GM18499 (cell line): ENCODE data around the gene FAM181A.

ENCODE experiments used
- ATAC-seq: cut with Tn5 transposase; IDR thresholded peaks from one replicate; pipeline ENCODE4 v1.9.1; 2021; ENCODE audit warnings: moderate number of reproducible peaks; ENCODE audit not compliant: insufficient read depth, unreplicated experiment

The FAM181A gene

DNA sequence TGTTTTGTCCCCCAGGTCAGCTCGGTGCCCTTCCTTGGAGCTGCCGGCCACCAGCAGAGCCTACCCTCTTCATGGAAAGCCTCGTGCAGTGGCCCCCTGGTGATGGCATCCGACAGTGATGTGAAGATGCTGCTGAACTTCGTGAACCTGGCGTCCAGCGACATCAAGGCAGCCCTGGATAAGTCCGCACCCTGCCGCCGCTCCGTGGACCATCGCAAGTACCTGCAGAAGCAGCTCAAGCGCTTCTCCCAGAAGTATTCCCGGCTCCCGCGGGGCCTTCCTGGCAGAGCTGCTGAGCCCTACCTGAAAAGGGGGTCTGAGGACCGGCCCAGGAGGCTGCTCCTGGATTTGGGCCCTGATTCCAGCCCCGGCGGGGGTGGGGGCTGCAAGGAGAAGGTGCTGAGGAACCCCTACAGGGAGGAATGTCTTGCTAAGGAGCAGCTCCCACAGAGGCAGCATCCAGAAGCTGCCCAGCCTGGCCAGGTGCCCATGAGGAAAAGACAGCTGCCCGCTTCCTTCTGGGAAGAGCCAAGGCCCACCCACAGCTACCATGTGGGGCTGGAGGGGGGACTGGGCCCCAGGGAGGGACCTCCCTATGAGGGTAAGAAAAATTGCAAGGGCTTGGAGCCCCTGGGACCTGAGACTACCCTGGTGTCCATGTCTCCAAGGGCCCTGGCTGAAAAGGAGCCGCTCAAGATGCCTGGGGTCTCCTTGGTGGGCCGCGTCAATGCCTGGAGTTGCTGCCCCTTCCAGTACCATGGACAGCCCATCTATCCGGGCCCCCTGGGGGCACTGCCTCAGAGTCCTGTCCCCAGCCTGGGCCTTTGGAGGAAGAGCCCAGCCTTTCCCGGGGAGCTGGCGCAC is 1.3 kb downstream of the FAM181A start:
- ATAC-seq = no peak

DNA sequence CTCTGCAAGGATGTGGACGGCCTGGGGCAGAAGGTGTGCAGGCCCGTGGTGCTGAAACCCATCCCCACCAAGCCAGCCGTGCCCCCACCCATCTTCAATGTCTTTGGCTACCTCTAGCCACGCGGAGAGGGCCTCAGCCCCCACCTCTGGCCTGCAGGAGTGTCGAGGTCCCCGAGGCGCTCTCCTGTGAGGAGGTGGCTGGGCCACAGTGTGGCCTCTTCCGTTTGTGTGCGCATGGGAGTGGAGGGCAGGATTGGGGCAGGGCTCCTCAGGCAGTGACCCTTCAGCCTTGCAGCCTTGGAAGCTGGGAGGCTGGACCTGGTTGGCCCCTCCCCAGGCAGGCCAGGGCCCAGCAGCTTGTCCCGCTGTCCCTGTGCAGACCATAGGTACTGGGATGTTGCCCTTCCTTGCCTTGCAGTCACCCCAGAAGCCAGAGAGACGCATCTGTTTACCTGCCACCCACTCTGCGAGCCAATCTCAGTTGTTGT is 1.9 kb downstream of the FAM181A start:
- no peak for ATAC-seq

DNA sequence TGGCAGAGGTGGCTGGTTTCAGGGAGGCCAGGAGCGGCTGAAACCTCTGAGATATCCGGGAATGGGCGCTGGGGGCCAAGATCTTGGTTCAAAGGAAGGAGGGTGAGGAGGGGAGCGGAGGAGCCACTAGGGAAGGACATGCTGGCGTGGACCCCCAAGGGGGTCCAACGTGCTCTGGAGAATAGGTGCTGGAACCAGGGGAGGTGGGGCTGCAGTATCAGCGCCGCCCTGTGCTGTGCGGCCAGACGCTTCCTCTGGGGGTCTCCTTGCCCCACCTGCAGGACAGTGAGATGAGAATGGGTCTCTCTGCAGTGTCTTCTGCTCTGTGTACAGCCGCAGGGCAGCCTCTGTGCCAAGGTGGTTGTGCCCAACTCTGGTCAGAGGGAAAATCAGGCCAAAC is 2.5 kb downstream of the FAM181A start:
- no peak for ATAC-seq

DNA sequence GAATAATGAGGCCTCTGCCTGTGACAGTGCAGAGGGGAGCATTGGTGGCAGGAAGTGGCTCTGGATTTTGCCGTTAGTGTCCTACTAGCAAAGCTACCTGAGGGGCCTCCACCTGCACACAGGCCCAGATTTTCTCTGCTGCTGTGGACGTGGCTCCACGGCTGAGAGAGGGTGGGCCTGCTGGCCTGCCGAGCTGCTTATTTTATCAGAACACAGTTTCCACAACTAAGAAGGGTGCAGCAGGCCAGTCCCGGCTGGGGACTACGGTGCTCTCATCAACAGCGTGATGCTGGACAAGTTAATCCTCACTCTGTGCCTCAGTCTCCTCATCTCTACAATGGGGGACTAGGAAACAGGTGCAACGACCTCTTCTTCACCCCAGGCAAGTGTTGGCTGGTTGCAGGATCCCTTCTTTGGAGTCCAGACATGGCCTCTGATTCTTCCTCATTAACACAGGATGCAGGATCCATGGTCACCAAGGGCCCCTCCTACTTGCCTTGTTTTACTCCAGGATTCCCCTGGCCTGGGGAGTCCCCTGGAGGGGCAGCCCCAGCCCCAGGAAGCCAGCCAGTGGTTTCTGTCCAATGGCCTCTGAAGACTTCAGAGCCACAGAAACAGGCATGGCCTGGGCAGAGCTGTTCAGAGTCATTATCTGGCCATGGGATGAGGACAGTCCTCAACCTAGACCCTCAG is 3.3 kb downstream of the FAM181A start:
- no peak for ATAC-seq

DNA sequence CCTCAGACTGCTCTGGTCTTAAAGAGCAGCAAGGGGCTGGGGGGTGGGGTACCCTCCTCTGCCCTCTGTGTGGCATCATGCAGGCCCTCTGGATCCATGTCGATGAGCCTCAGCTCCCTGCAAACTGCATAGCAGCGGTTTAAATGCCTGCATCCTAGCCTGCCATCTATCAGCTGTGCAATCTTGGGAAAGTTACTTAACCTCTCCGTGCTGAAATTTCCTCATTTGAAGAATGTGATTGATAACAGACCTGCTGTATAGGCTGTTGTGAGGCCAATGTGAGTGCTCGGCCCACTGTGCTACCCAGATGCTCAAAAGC is 3.8 kb downstream of the FAM181A start:
- ATAC-seq = no peak

DNA sequence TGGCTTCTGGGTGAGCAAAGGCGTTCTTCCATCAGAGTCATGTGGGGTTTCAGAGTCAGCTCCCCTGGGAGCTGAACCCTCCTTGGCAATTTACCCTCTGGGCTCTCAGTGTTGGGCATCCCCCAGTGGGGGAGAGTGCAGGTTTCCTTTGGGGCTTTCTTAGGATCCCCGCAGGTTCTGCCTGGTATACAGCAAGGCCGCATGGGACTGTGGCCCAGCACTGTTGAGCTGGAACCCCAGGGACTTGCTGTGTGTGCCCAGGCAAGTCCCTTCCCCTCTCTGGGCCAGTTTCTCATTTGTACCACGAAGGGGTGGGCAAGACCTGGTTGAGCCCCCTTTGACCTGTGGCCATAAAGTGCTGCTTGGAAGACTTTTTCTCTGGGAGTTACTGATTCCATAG is 5.5 kb downstream of the FAM181A start:
- ATAC-seq = no peak

DNA sequence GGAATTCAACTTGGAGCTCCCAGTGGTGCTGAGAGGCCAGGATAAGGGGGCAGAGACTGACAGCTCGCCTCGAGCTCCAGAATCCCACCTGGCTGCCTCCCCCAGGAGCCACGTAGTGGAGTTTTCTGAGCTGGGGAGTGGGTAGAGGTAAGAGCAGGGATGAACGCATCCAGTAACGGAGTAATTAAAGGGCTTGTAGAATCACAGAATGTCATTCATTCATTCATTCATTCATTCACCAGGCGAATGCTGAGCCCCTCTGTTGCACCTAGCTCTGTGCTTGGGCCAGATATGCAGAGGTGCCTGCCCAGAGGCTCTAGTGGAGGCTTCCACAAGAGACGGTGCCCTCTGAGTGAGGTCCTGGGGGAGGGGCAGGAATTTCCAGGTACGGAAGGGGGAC is 8.1 kb downstream of the FAM181A start:
- ATAC-seq = no peak

DNA sequence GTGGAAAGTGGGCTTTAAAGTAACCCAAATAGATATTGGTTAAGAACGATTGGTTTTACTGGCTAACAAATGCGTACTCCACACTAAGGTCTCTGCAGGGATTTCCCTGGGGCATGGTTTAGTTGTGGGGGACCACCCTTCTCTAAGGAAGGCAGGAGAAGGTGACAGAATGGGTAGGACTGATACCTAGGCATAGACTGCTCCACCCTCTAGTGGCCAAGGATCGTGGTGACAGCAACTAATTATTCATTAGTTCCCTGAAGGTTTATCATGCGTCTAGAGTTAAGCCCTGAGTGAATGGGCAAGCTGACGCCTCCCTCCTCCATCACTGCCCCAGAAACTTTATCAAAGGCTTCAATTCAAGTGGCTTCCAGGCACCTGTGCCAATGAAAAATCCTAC is 9.1 kb downstream of the FAM181A start:
- no peak for ATAC-seq

DNA sequence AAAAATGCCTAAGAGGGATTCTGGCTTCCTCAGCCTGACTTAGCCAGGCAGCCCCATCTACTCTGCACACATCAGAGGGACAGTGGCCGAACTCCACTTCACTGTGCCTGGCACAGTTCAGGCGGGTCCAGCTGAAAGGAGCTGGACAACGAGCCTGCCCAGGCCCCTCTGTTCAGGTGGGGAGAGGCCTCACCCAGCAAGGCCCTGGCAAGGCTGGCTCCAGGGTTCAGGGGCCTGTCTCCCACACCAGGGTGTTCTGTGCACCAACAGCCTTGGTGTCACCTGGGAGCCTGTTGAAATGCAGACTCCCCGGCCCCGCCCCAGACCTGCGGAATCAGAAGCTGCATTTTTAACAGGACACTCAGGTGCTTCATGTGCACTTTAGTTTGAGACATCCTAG is 9.8 kb downstream of the FAM181A start:
- ATAC-seq = no peak

DNA sequence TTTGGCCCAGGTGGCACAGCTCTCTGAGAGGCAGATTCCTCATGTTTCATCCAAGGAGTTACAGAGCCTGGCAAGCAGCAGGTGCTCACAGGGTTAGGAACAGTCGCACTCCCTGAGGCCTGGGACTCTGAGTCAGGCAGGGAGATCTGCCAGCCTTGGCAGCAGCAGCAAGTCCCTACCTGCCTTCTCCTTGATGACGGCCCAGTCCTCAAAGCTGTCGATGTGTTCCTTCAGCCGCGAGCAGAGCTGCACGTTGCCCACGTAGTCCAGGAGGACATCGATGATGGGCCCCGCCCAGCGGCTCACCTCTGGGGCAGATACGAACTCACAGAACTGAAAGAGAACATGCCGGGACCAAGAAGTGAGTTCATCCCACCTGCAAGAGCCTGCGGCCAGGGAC is 10.4 kb downstream of the FAM181A start:
- ATAC-seq = no peak

DNA sequence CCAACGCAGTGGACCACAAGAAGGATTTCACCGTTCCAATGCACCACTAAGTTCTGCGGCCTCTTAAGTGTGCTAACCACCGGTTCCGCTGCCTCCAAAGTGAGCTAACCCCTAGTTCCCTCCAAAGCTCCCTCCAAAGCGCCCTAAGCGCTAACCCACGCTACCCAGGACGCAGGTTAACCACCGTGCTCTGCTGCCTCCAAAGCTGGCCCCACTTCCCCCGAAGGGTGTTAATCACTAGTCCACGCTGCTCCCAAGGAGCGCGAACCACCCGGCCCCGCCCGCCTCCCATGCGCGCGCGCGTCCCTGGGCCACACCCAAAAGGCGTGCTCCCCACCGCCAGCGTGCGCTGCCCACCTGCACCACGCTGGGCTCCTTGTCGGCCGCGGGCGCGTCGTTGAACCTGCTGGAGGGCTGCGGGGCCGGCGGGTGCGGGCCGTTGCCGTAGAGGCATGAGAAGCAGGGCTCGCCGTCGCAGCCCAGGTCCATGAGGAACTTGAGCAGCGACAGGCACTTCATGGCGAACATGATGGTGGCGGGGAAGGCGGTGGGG is 11.7 kb downstream of the FAM181A start:
- ATAC-seq = no peak

DNA sequence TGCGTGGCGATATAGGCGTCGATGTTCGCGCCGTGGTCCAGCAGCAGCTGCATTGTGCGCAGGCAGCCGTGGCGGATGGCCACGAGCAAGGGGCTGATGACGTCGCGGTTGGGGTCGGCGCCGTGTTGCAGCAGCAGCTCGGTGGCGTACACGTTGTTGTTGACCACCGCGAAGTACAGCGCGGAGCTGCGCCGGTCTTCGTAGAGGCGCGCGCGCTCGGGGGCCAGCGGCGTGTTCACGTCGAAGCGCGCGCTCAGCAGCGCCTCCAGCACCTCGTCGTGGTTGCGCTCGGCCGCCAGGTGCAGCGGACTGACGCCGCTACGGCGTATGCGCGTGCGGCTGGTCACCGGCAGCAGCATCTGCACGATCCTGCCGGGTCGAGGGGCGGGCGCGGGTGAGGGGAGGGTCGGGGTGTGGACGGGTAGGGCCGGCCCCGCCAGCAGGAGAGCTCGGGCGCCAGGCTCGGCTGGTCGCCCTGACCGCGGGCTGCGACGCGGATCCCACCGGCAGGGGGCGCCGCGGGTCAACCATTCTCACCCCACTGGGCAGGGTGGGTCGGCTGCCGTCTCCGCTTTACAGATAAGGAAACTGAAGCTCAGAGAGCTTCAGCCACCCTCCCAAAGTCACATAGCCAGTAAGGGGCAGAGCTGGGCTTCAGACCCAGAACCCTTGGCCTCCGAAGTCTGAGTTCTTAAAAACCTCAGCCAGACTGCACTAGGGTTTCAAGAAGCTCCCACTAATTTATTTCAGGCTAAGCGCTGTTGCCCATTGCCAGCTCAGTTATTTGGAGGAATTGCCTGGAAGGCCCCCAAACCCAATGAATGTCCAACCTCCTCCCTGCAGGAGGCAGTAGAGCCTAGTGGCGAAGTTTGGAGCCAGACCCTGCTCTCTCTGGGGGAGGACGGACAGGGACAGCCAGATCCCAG is 12.4 kb downstream of the FAM181A start:
- peak; percentile 80 for ATAC-seq

DNA sequence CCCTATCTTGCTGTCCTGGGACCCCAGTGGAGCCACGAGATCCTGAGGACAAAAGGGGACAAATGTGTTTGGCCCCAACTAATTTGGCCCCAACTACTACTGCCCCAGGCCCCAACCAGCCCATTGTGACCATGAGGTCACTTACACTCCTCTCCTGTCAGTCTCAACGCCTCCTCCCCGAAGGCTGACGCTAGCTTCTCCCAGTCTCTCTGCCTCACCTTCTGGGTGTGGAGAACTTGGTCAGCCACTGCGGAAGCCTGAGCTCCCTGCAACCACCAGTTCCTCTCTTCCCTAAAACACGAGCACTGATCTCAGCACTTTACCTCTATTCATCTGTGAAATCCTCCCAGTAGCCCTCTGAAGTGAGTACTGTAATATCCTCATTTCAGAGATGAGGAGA is 13.3 kb downstream of the FAM181A start:
- no peak for ATAC-seq

DNA sequence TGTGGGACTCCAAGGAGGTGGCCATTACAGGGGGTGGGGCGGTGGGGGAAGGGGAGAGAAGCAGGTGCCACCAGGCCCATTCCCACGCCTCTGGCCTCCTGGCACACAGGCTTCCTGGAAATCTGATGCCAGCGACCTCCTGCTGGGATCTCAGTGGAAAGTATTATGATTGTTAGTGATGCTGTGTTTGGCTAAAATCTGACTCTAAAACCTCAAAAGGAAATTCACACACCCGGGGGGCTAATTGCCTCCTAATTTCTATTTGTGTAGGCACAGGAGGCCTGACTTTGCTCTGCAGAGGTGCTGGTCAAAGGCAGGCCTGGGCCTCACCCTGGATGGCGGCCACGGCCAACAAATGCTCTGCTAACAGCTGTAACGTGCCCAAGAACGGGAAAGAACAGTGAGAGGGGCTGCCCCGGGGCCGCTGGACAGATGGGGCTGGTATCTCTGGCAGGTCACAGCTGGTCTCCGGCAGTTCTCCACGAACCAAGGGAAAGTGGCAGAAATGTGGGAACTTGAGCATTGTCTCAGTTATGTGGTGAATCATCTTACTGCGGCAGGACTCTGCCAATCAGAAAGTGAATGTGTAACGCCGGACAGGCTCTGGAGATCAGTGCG is 14.3 kb downstream of the FAM181A start:
- ATAC-seq = no peak

DNA sequence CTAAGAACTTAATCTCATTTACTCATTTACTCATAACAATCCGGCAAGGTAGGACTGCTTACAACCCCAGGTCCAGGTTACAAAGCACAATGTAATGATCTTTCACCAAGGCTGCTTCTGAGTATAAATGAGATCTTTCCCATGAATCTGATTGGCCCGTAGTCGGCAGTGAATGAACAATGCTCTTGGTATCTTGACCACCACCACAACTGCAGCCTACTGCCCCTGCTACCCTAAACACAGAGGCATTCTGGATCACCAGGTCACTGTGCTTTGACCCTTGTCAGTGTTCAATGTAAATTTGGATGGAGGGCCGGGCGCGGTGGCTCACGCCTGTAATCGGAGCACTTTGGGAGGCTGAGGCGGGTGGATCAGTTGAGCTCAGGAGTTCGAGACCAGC is 15.9 kb downstream of the FAM181A start:
- ATAC-seq = no peak

DNA sequence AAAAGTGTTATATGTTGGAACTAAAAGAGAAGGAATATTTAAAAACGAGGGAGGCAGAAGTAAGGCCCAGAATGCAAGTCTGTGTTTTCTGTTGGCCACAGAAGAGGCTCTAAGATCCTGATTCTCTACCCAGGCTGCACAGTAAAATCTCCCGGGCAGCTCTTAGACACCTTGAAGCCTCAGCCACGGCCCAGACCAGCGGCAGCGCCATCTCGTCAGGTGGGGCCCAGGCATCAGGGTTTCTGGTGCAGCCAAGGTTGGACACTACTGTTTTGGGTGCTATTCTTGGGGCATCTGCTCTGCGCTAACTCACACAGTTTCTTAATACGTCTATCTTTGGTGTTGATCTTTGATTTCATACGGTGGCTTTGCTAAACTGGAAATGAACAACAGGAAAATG is 16.8 kb downstream of the FAM181A start:
- no peak for ATAC-seq

DNA sequence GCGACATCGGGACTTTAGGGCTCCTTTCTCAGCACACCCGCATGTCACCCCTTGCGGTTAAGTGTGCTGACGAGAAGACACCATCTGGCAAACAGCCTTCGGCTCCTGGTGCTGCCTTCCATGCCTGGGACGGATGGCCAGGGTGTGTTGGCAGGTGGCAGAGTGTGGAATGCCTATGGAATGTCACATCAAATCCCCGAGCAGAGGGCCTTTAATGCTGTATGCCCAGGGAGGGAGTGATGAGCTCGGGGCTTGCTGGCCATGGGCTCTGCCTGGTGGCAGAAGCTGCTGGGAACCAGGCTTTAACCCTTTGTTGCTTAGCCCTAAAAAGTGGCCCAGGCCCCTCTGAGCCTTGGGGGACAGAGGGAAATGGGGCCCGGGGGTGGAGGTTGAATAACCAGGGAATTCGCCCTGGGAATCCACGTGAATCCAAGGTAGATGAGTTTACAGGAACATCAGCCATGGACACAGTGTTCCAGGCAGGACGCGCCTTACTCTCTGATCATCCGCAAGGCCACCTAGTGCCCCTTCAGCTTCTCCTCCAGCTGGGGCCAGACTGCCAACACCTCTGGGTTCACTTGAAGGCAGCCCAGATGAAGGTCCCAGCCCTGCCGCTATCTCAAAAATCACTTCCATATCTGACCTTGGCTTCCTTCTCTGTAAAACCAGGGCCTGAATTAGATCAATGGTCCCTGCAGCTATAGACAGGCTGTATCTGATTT is 17.4 kb downstream of the FAM181A start:
- no peak for ATAC-seq

DNA sequence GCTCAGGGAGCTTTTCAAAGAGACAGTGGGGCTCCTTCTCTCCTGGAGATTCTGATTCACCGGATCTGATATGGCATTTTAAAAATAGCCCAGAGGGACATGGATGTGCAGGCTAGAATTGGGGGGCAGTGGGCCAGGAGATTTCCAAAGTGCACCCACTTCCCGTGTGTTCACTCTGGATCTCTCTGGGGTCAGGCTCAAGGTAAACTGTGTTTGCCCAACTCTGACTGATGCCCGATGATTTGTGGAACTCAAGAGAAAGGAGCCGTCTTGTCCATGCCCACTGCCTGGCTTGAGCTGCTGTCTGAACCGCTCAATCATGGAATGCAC is 17.9 kb downstream of the FAM181A start:
- no peak for ATAC-seq

DNA sequence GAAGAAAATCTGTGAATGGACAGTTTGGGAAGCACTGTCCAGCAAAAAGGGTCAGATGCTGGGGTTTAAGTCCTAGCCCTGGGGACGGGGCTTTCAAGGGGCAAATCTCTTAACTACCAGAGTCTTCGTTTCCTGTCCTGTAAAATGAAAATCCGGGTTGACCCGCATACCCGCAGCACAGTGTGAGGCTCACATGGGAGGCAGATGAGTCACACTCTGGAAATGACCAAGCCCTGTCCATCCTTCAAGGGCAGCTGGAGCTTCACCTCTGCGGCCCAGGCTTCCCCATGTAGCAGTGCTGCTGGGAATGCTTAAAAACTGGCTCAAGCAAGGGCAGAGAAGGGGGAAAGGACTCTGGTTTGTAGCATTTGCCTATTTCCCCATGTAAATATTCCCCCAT is 19.0 kb downstream of the FAM181A start:
- ATAC-seq = no peak
